Jurkat, Clone E6-1 (cell line): Measurements from ENCODE around the gene MPP1.
"Not testable (repeated sequence)": the region's sequence is repeated elsewhere in the genome, so short reads cannot be mapped to it uniquely, and the experiment has no call there.

Experiments
- DNase-seq: peaks from one replicate; pipeline ENCODE4 v3.0.0-alpha.2; 2011; ENCODE audit warnings: low read depth, low spot score
- H3K4me3 ChIP-seq: 2 replicates; pipeline ENCODE4 v1.5.1; 2011; ENCODE audit warnings: mild to moderate bottlenecking, low read length, control low read depth, moderate library complexity

The MPP1 gene

DNA sequence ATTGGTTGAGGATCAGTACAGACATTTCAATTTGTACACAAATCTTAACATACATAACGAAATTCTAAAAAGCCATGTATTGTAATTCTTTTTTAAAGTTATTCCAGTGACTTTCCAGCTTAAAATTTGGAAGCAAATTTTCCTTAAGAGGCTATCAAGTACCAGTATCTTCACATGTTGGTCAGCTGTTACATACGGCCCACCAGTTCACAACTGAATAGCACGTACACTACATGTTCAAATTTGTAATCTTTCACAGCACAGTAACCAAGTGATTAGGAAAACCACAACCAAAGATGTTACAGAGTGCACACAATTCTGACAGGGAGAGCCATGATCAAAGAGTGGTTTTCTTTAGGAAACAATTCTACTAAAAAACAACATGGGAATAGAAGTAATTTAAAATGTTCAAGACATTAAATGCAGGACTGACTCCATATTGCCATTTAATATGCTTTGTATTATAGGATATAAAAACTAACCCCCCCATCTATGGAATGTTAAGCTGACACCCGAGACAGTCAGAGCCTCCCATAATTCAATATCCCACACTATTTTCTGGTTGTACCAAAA is 11.1 kb upstream of the MPP1 start:
- H3K4me3 ChIP-seq, DNase-seq: not testable (repeated sequence)

DNA sequence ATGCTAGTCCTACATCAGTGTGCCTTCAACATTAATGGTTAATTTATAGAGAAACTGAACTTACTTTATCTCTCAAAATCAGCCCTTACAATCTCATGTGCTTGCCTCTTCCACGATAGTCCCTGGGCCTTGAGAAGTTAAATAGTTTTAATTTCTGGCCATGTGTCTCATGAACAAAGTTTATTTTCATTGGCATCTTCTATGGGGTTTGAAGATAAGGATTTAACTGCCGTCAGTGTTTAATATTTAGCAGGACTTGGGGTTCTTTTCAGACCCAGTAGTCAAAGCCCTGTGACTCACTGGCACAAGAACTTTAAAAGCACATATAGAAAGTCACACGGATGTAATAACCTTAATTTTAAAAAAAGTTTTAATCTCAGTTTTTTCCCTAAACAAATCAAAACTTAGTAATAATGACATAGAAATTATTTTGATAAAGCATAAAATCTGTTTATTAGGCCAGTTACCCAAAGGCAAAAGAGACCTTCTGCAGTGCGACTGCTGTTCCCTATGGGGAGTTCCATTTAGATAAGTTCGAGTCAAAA is 10.1 kb upstream of the MPP1 start:
- no peak overlapping the region for H3K4me3 ChIP-seq
- no peak for DNase-seq

DNA sequence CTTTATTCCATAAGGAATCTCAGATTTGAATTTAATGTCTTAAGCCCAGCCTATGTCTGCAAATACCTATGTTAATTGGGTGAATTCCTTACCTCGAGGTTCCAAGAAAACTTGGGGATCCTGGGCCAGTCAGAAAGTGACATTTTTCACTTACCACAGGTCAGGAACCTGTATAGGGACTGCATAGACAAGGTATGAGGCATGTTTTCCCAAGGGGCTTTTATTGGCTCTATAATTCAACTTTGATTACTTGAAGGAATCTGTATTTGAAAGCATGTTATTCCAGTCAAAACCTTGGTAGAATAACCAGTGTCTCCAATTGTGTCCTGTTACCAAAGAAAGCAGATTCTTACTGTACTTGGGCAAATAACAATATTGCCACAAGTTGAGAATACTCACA is 8.5 kb upstream of the MPP1 start:
- H3K4me3 ChIP-seq = no peak overlapping the region
- no peak for DNase-seq

DNA sequence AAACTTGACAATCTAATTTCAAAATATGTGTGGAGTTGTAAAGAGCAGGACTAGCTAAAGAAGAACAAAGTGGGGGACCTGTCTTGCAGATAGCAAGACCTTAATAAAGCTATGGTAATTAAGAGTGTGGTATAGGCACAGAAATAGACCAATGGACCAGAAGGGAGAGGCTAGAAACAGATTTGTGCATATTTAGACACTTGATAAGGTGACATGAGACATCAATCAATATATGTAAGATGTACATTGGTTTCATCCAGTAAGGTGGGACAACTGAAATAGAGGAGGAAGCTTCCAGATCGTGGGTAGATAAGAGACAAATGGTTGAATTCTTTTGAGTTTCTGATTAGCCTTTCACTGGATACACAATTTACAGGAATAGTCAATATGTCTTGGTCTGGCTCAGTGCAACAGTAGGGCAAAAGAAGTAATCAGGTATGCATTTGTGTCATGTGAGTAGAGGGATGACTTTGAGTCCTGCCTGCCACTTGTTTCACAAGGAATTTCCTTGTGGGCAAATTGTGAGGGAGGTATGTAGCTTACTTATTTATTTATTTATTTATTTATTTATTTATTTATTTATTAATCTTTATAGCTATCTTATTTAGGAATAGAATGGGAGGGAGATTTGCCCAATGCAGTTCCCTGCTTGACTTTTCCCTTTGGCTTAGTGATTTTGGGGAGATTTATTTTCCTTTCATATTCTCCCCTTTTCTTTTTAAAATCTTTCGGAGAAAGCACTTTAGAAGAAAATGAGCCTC is 7.2 kb upstream of the MPP1 start:
- no peak for DNase-seq
- H3K4me3 ChIP-seq = no peak overlapping the region

DNA sequence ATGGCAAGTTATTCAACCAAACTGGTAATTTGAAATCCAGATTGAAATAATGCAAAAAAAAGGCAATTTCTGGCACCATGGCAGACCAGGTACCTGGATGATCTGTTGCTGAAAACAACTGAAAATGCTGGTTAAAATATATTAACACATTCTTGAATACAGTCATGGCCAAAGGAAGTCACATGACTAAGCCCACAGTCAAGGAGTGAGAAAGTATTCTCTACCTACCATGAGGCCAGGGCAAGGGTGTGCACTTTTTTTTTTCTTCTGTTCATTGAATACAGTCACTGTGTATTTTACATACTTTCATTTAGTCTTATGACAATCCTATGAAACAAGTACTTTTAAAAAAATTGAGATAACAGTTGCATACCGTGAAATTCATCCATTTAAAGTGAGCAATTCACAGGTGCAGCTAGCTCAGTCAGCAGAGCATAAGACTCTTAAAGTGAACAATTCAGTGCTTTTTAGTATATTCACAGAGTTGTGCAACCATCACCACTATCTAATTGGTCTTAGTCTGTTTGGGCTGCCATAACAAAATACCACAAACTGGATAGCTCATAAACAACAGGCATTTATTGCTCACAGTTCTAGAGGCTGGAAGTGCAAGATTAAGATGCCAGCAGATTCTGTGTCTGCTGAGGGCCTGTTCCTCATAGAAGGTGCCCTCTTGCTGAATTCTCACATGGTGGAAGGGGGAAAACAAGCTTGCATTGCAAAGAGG is 4.8 kb upstream of the MPP1 start:
- no peak for DNase-seq
- no peak overlapping the region for H3K4me3 ChIP-seq

DNA sequence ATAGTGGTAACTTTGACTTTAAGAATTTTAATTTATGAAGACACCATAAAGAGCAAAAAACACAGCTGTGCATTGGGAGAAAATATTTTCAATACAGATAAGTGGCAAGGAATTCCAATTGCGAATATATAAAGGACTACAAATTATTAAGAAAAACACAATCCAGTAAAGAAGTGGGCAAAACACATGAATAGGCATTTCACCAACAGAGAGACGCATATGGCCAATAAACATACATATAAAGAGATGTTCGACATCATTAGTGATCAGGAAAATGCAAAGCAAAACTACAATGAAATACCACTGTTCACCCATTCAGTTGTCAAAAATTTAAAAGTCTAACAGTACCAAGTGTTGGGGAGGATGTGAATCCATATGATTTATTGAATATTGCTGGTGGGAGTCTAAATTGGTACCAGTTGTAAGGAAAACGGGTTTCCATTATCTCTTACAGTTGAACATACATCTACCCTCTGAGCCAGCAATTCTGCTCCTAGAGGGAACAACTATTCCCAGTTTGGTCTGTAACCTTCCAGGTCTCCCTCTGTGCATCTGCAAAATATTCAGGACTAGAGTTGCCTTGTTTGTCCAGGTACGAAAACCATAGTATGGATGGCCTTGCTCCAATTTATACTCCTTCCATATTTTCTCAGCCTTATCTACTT is 1.7 kb upstream of the MPP1 start:
- no peak for DNase-seq
- H3K4me3 ChIP-seq = no peak overlapping the region

DNA sequence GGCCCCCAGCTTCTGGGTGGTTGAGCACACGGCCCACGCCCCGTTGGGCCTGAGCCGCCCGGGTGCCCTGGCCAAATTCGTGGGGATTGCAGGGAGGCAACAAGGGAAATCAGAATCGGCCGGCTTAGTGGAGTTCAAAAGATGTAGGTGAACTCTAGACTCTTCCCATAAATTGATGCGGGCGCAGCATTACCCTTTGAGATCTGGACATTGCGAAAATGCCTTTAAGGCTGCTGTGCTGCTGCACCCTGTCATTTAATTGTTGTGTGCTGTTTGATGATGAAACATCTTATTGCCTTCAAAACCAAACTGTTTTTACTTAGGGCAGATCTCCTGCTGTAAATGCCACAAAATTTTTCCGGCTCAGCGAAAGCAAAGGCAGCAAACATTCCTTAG is 409 bp upstream of the MPP1 start:
- H3K4me3 ChIP-seq = peak overlapping the region; percentile 68
- DNase-seq = no peak

DNA sequence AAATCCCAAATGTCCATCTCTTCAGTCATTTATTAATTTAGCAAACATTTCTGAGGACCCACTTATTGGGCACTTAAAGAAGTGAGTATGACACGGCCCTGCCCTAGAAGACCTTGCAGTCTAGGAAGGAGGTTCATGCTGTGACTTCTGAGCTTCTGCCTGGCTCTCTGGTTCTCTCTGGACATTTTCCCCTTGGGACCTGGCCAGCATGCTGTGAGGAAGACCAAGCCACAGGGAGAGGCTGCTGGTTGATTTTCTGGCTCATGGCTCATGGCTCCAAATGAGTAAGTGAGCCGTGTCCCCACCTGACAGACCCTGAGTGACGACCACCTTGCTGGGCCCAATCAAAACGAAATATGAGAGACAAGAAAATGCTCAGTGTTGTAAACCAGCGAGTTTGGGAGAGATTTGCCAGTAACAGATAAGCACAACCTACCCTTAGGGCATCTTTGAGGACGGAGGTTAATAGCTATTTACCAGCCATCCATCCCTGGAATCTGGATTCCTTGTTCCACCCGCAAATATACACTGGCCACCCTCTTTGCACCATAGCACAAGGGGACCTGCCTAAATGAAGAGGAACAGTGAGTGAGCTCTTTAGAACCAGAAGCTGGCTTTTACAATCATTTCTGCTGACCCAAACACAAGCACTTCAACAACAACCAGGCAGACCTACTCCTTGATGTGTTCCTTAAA is 876 bp downstream of the MPP1 start:
- peak overlapping the region; percentile 68 for H3K4me3 ChIP-seq
- no peak for DNase-seq

DNA sequence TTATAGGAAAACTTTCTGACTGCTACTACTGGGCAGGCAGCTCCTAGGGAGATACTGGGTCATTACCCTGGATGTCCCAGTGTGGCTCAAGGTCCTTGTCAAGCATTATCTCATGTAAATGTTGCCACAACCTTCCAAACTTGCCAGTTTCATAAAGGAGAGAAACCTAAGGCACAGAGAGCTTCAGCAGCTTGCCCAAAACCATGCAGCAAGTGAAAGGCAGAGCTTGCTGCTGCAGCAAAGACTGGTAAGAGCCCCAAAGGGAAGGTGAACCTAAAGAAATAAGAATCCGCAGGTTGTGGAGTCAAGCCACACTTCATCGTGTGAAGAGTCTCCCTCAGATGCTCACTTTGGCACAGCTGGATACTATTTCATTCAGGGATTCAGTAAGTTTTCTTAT is 2.3 kb downstream of the MPP1 start:
- H3K4me3 ChIP-seq = no peak overlapping the region
- no peak for DNase-seq

DNA sequence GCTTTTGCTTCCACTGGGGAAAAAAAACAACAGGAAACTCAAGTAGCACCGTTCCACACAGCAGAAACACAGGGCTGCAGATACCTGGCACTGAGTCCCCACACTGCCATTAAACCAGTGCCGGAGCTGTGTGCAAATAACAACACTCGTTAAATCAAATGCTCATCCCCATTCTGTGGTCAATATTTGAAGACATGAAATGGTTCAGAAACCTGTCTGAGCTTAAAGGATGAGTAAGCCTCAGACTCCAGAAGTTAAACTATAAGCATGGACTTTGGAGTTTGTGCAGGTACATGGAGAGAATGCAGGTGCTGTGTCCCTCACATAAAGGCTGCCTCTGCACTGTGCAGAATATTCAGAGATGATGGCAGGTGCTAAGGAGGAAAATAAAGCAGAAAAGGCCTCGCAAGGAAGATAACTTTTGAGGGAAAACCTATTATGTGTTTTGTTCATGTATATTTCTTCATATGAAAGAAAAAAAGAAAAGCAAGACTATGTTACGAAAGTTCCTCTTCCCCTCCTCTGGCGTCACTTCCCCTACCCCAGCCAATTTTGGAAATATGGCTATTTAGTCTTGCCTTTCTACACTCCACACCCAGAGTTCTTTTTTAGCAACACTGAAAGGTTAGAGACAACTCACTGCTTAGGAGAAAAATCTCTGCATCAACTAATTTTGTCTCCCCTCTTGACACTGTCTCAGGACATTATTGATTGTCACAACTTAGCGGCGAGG is 4.6 kb downstream of the MPP1 start:
- DNase-seq = no peak
- peak overlapping the region; percentile 51 for H3K4me3 ChIP-seq

DNA sequence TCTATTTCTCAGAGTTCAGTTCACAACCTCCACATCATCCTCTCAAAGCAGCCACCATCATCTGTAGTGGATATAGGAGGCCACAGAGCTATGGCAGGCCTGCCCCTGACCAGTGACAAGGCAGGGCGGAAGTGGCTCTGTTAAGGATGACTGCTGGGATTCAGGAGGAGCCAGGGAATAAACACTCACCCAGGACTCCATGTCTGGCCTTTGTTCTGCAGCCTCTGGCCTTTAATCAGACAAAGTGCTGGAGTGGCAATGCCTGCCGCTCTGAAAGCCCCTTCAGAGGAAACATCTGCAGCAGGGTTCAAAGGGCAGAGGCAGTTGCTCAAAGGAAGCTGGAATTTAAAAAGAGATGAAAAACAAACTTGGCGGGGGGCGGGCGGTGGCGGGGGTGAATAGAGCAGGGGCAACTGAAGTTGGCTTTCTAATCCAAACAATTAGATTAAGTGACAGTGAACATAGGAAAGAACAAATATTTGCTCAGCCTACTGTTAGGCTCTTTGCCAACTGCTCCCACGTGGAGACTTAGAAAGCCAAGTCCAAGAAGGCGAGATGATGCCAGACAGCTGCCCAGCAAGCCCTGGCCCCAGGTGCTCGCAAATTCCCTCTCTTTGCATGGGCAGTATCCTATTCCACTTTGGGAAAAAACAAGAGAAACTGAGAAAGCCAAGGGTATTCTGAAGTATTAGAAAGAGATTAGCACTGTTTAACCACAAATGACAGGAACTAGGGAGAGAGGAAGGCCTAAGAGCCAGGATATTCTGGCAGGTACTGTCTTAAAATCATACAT is 5.5 kb downstream of the MPP1 start:
- H3K4me3 ChIP-seq = peak overlapping the region; percentile 51
- peak; percentile 67 for DNase-seq

DNA sequence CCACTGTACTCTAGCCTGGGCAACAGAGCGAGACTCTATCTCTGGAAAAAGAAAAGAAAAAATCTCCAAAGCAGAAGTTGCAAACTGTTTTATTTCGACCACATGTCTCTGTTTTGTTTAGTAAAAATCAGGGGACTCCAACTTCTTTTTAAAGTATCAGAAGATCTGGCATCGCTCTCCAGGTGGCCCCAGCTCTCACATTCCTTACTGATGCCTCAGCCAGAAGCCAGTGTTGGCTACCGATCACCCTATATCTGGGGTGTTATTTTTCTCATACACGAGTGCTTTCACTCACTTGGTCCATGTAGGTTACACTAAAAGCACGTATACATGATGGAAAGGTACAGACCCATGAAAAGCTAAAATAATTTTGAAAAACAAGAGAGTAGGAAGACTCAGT is 8.3 kb downstream of the MPP1 start:
- H3K4me3 ChIP-seq = no peak overlapping the region
- no peak for DNase-seq

DNA sequence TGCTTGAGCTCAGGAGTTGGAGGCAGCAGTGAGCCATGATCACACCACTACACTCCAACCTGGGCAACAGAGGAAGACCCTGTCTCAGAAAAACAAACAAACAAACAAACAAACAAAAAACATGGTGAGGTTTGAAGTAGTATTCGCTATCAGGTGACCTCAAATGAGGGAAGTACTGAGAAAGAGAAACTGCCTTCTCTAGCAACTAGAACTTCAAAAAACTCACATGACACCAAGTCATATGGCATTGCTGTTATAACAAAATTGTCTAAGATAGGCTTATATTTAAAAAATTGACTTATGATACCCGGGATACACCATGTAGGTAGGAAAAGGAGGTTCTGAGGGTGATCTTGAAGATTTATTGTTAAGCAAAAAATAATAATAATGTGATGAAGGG is 10.3 kb downstream of the MPP1 start:
- no peak overlapping the region for H3K4me3 ChIP-seq
- DNase-seq = no peak

DNA sequence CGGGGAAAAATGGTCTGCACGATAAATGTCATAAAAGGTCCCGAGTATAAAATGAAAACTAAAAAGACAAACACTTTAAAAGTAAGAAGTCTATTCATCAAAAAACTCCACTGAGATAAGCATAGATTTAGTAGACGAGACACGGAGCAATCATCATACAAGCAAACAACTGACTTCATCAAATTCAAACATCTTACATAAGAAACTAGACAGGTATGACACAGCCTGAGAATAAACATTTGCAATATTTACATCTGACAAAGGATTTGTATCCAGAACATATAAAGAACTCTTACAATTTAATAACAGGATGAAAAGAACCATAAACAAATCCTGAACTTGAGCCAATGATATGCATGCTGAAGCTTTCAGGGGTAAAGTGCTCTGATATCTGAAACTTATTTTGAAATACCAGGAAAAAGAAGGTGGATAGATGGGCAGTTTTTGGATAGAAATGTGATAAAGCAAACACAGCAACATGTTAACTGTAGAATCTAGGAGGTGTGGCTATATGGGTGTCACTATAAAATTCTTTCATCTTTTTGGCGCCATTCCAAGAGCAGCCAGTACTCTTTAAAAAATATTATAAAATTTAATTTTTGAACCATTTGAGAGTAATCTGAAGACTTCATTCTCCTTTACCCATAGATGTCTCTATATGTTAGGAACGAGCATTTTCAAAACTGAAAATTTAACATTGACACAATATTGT is 12.0 kb downstream of the MPP1 start:
- H3K4me3 ChIP-seq = no peak overlapping the region
- DNase-seq = no peak

DNA sequence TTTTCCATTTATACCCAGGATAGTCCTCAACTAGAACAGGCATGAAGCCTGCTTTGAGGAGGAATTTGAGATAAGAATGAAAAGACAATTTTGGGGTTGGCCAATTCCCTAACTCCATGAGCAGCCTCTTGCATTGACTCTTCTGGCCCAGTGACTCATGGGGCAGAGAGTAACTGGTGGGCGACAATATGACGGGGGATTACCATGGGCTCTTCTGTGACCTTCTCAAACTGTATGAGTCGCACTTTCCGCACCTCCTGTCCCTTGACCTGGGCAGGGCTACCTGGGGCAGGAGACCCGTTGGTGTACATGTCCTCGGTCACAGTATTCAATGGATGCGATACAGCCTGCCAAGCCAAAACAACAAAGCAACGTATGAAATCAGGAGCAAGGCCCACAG is 13.3 kb downstream of the MPP1 start:
- no peak overlapping the region for H3K4me3 ChIP-seq
- DNase-seq = no peak

DNA sequence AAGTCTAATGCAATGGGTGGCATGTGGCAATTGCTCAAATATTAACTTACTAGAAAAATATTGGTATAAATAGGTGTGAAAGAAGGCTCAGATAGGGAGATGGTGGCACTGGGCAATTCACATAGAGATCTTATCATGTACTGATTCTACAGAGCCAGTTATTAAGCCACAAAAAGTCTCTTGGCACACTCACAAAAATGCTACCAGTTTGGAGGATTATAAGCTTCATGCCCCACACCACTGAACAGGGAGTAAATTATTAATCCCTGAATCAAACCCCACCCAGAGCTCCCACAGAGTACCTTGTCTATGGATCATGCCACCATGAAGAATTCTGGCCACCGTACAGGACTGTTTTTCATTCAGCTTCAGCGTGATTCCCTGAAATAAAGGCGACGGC is 13.8 kb downstream of the MPP1 start:
- H3K4me3 ChIP-seq = no peak overlapping the region
- no peak for DNase-seq

DNA sequence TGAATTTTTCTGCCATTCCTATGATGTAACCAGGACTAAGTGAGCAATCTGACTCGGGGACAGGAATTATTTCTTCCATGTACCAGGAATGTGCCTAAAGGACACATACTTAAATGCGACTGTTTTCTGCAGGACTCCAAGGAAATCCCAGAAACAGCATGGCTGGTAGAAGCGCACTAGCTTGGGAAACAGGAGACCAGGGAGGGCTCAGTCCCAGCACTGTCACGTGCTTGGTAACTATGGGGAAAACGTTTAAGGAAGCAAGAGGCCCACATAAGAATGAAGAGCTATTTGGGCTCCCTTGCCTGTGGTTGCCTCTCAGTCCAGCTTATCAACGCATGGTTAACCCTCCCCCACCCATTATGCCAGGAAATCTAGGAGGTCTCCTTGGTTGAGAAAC is 19.6 kb downstream of the MPP1 start:
- H3K4me3 ChIP-seq = no peak overlapping the region
- no peak for DNase-seq
